Spleen (tissue), 11 donors: ENCODE measurements around the gene AKIRIN2. TPM values are rescaled to one million over a fixed set of nuclear protein-coding genes. Genes with fewer than 3 reads are reported as not detected.
A peak's percentile ranks its signal among the peaks of the same experiment; 100 is the strongest.

Source experiments
- DNase-seq: peaks from one replicate; pipeline ENCODE4 v3.0.0-alpha.2; 2020
- H3K27ac ChIP-seq, 8 donors: fragments of 200-600 bp; sonication (generic) in 7 of 8; 1 replicate in 4 of 8; 2 replicates in 4 of 8; pipeline versions ENCODE4 v1.5.0 to v1.8.0; 2016 to 2021; ENCODE audit warnings: inconsistent platforms in 4 of 8, mild to moderate bottlenecking in 4 of 8, moderate library complexity in 1 of 8
- H3K27me3 ChIP-seq, 7 donors: fragments of 200-600 bp; sonication (generic) in 6 of 7; replicated peaks in 1 of 7; 1 replicate in 4 of 7; 2 replicates in 3 of 7; pipeline versions ENCODE4 v1.5.0 to v1.8.0; 2016 to 2021; ENCODE audit warnings: inconsistent platforms in 3 of 7, mild to moderate bottlenecking in 1 of 7
- H3K36me3 ChIP-seq, 6 donors: fragments of 200-600 bp; sonication (generic) in 5 of 6; 1 replicate in 4 of 6; 2 replicates in 2 of 6; pipeline versions ENCODE4 v1.5.0 to v1.8.0; 2016 to 2021; ENCODE audit warnings: inconsistent platforms in 2 of 6
- H3K4me1 ChIP-seq, 6 donors: fragments of 200-600 bp; sonication (generic) in 5 of 6; 1 replicate in 3 of 6; 2 replicates in 3 of 6; pipeline versions ENCODE4 v1.5.0 to v1.8.0; 2016 to 2021; ENCODE audit warnings: inconsistent platforms in 3 of 6
- H3K4me3 ChIP-seq, 8 donors: fragments of 200-600 bp; sonication (generic) in 7 of 8; 1 replicate in 4 of 8; 2 replicates in 4 of 8; pipeline versions ENCODE4 v1.5.0 to v1.8.0; 2016 to 2021; ENCODE audit warnings: inconsistent platforms in 4 of 8, mild to moderate bottlenecking in 4 of 8, moderate library complexity in 2 of 8
- H3K9me3 ChIP-seq, 8 donors: fragments of 200-600 bp; sonication (generic) in 7 of 8; 1 replicate in 4 of 8; 2 replicates in 4 of 8; pipeline versions ENCODE4 v1.5.0 to v1.8.0; 2016 to 2021; ENCODE audit warnings: inconsistent platforms in 4 of 8
- POLR2A ChIP-seq, 3 donors: fragments of 450-650 bp; IDR thresholded peaks; one replicate each; pipeline ENCODE4 v1.5.1; 2017; ENCODE audit warnings: antibody characterized with exemption in 3 of 3, mild to moderate bottlenecking in 1 of 3
- POLR2AphosphoS5 ChIP-seq, 3 donors: sonication (generic); formaldehyde crosslinking; IDR thresholded peaks; one replicate each; pipeline ENCODE4 v1.5.1; 2017; ENCODE audit warnings: antibody characterized with exemption in 3 of 3
- WGBS, 5 donors: extraction: QIAGEN DNeasy Blood & Tissue Kit in 3 of 5; methylation state at CpG; one replicate each; pipeline versions ENCODE4 v1.1.5 to v1.1.7; 2013 to 2018; 5-methylcytosine and 5-hydroxymethylcytosine counted together
- intact Hi-C: fragments of 100-400 bp; cut with DNase I; formaldehyde crosslinking; loops from one replicate; pipeline ENCODE4 v1.15.0; 2023; ENCODE audit warnings: low total_unique reads
- polyA plus RNA-seq, 3 donors: library from polyadenylated mRNA; stranded (reverse); fragments of 200-250 nt; gene quantifications; one replicate each; pipeline ENCODE4 v1.2.1, GENCODE V29; 2013
- total RNA-seq, 7 donors: library from RNA; depleted of rRNA in 3 of 7; stranded (reverse); fragments of >200 nt in 3 of 7; fragmentation: NEBNext Ultra II Directional in 4 of 7; extraction: Animal tissue kit (Norgen Biotek cat#: 25700) in 4 of 7; gene quantifications; one replicate each; pipeline versions ENCODE4 v1.1.0 to v1.2.1, GENCODE V29; 2016 to 2021
- TF ChIP-seq, protein P1 (sequence below), 11 experiments: fragments of 200-600 bp in 7 of 11; fragments of 450-650 bp in 4 of 11; sonication (generic) in 4 of 11; IDR thresholded peaks in 8 of 11; conservative IDR thresholded peaks in 3 of 11; 1 replicate in 7 of 11; 2 replicates in 4 of 11; pipeline versions ENCODE4 v1.4.0 to v1.8.0; 2016 to 2021; ENCODE audit warnings: antibody characterized with exemption in 11 of 11, inconsistent platforms in 4 of 11, mild to moderate bottlenecking in 1 of 11
- donor health status: healthy with polysubstance abuse.
- donor health status: DM: no; HTN: no; CAD: no; lungs with moderate emphysema.
- donor health status: DM: no; HTN: no; CAD: no.
- donor health status: Bipolar disorder and iron deficiency.
- donor health status: healthy.
- donor health status: DM: no; HTN: no; CAD: no.
- donor health status: DM: yes; HTN: yes; CAD: no.

AKIRIN2 gene
- total and polyA plus RNA-seq, 10 donors = 35.1 to 106 (median 68.2) TPM

DNA sequence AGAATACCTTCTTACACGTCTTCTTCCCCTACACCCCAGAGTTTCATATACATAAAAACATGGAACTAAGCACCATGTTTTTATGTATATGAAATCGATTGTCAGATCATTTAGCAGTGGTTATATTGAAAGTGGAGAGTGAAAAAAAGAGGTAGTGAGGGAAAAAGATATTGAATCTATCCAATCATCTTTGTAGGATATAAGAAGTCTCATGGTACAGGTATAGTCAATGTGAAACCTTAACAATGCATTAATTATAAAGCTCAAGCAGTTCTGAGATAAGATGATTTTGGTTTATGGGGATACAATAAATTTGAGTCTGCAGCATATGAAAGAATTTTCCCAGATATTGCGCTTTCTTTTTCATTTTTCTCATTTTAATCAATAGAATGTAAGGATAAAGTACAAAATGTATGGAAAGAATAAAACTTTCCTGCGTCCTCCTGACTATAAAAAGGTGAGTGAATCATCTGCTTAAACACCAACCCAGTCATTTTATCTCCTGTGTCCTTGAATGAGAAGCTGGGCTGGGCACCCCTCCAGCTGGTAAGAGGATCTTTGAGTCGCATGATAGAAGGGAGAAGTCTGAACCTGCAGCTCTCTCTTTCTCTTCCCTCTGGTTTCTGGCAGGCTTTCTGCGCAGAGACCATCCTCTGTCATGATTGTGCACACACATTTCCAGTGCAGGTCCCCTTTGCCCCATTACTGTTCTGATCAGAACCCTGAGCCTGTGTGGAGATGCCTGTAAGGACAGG lies 28.1 kb upstream of the AKIRIN2 start:
- TF ChIP-seq POLR2A (IDR thresholded peaks at IDR 0.05) (no peak), POLR2AphosphoS5 (IDR thresholded peaks at IDR 0.05) (no peak)
- TF ChIP-seq, protein P1, sequence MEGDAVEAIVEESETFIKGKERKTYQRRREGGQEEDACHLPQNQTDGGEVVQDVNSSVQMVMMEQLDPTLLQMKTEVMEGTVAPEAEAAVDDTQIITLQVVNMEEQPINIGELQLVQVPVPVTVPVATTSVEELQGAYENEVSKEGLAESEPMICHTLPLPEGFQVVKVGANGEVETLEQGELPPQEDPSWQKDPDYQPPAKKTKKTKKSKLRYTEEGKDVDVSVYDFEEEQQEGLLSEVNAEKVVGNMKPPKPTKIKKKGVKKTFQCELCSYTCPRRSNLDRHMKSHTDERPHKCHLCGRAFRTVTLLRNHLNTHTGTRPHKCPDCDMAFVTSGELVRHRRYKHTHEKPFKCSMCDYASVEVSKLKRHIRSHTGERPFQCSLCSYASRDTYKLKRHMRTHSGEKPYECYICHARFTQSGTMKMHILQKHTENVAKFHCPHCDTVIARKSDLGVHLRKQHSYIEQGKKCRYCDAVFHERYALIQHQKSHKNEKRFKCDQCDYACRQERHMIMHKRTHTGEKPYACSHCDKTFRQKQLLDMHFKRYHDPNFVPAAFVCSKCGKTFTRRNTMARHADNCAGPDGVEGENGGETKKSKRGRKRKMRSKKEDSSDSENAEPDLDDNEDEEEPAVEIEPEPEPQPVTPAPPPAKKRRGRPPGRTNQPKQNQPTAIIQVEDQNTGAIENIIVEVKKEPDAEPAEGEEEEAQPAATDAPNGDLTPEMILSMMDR (IDR thresholded peaks at IDR 0.05 in 8 of 11, conservative IDR thresholded peaks at IDR 0.05 in 3 of 11) = no peak
- no peaks in the 10 kb centered on the region for H3K9me3 ChIP-seq
- no peaks in the 10 kb centered on the region for H3K36me3 ChIP-seq
- intact Hi-C loops = no loop called here
- H3K4me3 ChIP-seq = no peak overlapping the region
- peak overlapping the region in 7 of 8 donors; percentile 27 to 92 (median 80) for H3K27ac ChIP-seq
- no peaks in the 10 kb centered on the region for H3K27me3 ChIP-seq
- WGBS, 5 donors = 53 to 66% (median 61%) methylated on average over 6 of the region's 6 CpGs
- H3K4me1 ChIP-seq = peaks cover 16 to 69% (median 45%) of the 10 kb centered on the region in 6 donors
- DNase-seq = no peak

GRCh38 chr6:87728706-87729105 lies 26.7 kb upstream of the AKIRIN2 start:
- DNase-seq = no peak
- Histone ChIP-seq H3K9me3 (no peaks in the 10 kb centered on the region), H3K36me3 (no peaks in the 10 kb centered on the region), H3K27ac (peak overlapping the region in 5 of 8 donors; percentile 54 to 90 (median 80)), H3K4me3 (no peak overlapping the region), H3K4me1 (peaks cover 16 to 80% (median 57%) of the 10 kb centered on the region in 6 donors), H3K27me3 (no peaks in the 10 kb centered on the region)
- WGBS, 5 donors = 47 to 64% (median 48%) methylated on average over 3 of the region's 3 CpGs
- TF ChIP-seq POLR2AphosphoS5 (IDR thresholded peaks at IDR 0.05) (no peak), POLR2A (IDR thresholded peaks at IDR 0.05) (no peak)
- TF ChIP-seq, protein P1 (IDR thresholded peaks at IDR 0.05 in 8 of 11, conservative IDR thresholded peaks at IDR 0.05 in 3 of 11) = no peak
- intact Hi-C loops = no loop called here

GRCh38 chr6:87724983-87725811 lies 23.2 kb upstream of the AKIRIN2 start:
- Histone ChIP-seq H3K36me3 (no peaks in the 10 kb centered on the region), H3K27ac (peak overlapping the region; percentile 4 to 77 (median 66)), H3K4me1 (peaks cover 6 to 62% (median 45%) of the 10 kb centered on the region in 6 donors), H3K9me3 (no peaks in the 10 kb centered on the region), H3K4me3 (no peak overlapping the region), H3K27me3 (no peaks in the 10 kb centered on the region)
- 58 to 65% (median 61%) methylated on average over 4 of the region's 4 CpGs for WGBS, 5 donors
- TF ChIP-seq POLR2AphosphoS5 (IDR thresholded peaks at IDR 0.05) = peak in 1 of 3 donors; percentile 19
- TF ChIP-seq POLR2A (IDR thresholded peaks at IDR 0.05) = no peak
- DNase-seq = no peak
- intact Hi-C loops = no loop called here

DNA sequence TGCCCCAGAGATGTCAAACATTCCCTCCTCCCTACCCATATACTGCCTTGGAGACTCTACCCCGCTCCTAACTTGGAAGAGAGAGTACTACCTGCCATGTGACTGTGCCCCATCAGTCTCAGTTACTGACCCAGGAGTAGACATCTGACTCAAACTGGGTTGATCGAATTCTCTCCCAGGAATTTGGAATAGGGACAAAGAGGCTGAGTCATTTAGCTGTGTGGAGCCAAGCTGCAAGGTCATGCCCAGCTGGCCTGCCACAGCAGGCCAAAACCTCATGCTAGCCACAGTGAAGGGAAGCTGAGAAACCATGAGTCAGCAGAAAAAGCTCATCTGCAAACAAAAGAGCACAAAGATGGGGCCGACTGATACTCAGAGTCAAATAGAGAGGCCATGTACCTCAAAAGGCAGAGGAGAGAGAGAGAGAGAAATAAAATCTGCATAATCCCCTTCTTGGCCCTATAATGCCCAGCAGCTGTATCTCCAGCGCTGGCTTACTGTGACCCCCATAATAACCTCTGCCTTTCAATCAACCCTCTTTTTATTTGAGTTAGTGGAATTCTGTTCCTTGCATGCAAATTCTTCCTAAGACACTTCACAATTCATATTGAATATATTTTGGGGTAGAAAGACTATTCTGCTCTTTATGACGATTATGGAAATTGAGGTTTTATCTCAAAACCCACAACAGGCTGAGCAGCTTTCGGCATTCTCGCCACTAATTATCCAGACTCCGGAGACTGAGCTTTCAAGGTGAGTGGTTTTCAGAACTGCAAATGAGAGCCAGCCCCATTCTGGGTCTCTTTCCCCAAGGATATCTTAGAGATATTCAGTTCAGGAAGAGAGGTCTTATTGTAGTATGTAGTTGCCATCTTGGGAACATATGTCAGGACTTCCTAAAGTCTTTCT lies 21.4 kb upstream of the AKIRIN2 start:
- Histone ChIP-seq H3K9me3 (no peaks in the 10 kb centered on the region), H3K4me1 (peaks cover 0 to 62% (median 42%) of the 10 kb centered on the region in 6 donors), H3K4me3 (no peak overlapping the region), H3K27ac (peak overlapping the region in 4 of 8 donors; percentile 56 to 77 (median 62)), H3K27me3 (no peaks in the 10 kb centered on the region), H3K36me3 (no peaks in the 10 kb centered on the region)
- 61 to 66% (median 62%) methylated on average over 8 of the region's 8 CpGs for WGBS, 5 donors
- peak; percentile 82 for DNase-seq
- intact Hi-C loops = no loop called here
- peak in 2 of 3 donors; percentile 48 to 76 for TF ChIP-seq POLR2AphosphoS5 (IDR thresholded peaks at IDR 0.05)
- TF ChIP-seq, protein P1 (IDR thresholded peaks at IDR 0.05 in 8 of 11, conservative IDR thresholded peaks at IDR 0.05 in 3 of 11) = no peak
